Ishikawa (cell line): ENCODE results near the gene GRIK4.

Experiments
- CEBPB ChIP-seq: IDR thresholded peaks from 2 replicates; pipeline ENCODE4 v1.6.1; 2012
- CREB1 ChIP-seq: IDR thresholded peaks from 2 replicates; pipeline ENCODE4 v1.6.1; 2012; ENCODE audit warnings: low read depth
- EGR1 ChIP-seq: IDR thresholded peaks from 2 replicates; pipeline ENCODE4 v1.6.1; 2012
- EP300 ChIP-seq: IDR thresholded peaks from 2 replicates; pipeline ENCODE4 v1.6.1; 2012; ENCODE audit warnings: borderline replicate concordance
- FOXM1 ChIP-seq: IDR thresholded peaks from 2 replicates; pipeline ENCODE4 v1.6.1; 2012; ENCODE audit warnings: low read depth, borderline replicate concordance
- NFIC ChIP-seq: IDR thresholded peaks from 2 replicates; pipeline ENCODE4 v1.6.1; 2012
- RAD21 ChIP-seq: IDR thresholded peaks from 2 replicates; pipeline ENCODE4 v1.6.1; 2012; ENCODE audit warnings: low read depth
- TAF1 ChIP-seq: IDR thresholded peaks from 2 replicates; pipeline ENCODE4 v1.6.1; 2012; ENCODE audit warnings: low read depth, mild to moderate bottlenecking
- TCF12 ChIP-seq: IDR thresholded peaks from 2 replicates; pipeline ENCODE4 v1.6.1; 2012; ENCODE audit warnings: low read depth
- TEAD4 ChIP-seq: IDR thresholded peaks from 2 replicates; pipeline ENCODE4 v1.6.1; 2012
- YY1 ChIP-seq: IDR thresholded peaks from 2 replicates; pipeline ENCODE4 v1.6.1; 2012; ENCODE audit warnings: low read depth
- ZBTB7A ChIP-seq: IDR thresholded peaks from 2 replicates; pipeline ENCODE4 v1.6.1; 2012; ENCODE audit warnings: low read depth
- TF ChIP-seq, protein P1 (sequence below): IDR thresholded peaks from 2 replicates; pipeline ENCODE4 v1.6.1; 2012; ENCODE audit warnings: low read depth, mild to moderate bottlenecking
- TF ChIP-seq, protein P2 (sequence below): IDR thresholded peaks from 2 replicates; pipeline ENCODE4 v1.6.1; 2012
- TF ChIP-seq, protein P3 (sequence below): IDR thresholded peaks from 2 replicates; pipeline ENCODE4 v1.6.1; 2012

The GRIK4 gene, protein sequence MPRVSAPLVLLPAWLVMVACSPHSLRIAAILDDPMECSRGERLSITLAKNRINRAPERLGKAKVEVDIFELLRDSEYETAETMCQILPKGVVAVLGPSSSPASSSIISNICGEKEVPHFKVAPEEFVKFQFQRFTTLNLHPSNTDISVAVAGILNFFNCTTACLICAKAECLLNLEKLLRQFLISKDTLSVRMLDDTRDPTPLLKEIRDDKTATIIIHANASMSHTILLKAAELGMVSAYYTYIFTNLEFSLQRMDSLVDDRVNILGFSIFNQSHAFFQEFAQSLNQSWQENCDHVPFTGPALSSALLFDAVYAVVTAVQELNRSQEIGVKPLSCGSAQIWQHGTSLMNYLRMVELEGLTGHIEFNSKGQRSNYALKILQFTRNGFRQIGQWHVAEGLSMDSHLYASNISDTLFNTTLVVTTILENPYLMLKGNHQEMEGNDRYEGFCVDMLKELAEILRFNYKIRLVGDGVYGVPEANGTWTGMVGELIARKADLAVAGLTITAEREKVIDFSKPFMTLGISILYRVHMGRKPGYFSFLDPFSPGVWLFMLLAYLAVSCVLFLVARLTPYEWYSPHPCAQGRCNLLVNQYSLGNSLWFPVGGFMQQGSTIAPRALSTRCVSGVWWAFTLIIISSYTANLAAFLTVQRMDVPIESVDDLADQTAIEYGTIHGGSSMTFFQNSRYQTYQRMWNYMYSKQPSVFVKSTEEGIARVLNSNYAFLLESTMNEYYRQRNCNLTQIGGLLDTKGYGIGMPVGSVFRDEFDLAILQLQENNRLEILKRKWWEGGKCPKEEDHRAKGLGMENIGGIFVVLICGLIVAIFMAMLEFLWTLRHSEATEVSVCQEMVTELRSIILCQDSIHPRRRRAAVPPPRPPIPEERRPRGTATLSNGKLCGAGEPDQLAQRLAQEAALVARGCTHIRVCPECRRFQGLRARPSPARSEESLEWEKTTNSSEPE

DNA sequence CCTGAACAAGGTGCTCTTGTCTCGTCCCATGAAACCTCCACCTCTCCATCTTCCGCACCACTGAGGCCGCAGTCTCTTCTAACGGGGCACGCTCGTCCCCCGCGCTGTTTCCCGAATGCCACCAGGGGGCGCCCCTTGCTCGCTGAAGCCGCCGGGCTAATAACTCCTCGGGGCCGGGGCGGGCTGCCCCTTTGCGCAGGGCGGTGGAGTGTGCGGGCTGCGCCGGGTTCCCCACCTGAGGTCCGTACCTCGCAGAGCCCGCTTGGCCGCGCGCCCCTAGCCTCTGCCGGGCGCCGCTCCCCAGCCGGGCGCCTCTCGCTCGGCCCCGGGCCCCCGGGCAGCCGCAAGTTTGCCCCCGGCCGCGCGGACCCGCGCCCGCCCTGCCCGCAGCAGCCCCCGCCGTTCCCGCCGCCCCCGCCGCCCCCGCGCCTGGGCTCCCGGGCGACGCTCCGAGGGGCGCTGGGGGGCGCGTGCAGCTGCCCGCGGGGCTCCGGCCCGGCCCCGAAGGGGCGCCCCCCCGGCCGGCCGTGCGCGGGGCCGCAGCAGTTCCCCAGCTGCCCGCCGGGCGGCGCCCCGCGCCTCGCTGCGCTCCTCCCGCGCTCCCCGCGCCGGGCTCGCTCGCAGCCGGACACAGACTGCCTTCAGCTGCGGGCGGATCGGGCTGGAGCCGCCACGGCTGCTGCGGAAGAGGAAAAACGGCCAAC is at the start of gene GRIK4:
GRIK4 (plus strand) TSS at position 633 of the 704 bp plus-strand sequence. CDS start 148,571 bp downstream, outside the sequence.
- 0 out of 2 replicates have a peak, but pooled peaks have one; percentile 21 for TF ChIP-seq NFIC
- peak; percentile 98 for TF ChIP-seq RAD21
- peak; percentile 72; the same call in 1 of the 2 replicates for TF ChIP-seq ZBTB7A
- no peak for TF ChIP-seq CEBPB
- no peak for TF ChIP-seq YY1

DNA sequence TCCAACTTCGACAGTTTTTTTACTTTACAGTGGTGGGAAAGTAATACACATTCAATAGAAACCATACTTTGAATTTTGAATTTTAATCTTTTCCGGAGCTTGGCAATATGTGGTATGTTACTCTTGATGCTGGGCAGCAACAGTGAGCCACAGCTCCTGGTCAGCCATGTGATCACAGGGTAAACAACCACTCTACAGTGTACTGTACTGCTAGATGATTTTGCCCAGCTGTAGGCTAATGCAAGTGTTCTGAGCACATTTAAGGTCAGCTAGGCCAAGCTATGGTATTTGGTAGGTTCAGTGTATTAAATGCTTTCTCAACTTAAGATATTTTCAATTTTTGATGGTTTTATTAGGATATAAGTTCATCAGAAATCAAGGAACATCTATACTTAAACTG is 48.7 kb upstream of the GRIK4 start:
- TF ChIP-seq, protein P1, sequence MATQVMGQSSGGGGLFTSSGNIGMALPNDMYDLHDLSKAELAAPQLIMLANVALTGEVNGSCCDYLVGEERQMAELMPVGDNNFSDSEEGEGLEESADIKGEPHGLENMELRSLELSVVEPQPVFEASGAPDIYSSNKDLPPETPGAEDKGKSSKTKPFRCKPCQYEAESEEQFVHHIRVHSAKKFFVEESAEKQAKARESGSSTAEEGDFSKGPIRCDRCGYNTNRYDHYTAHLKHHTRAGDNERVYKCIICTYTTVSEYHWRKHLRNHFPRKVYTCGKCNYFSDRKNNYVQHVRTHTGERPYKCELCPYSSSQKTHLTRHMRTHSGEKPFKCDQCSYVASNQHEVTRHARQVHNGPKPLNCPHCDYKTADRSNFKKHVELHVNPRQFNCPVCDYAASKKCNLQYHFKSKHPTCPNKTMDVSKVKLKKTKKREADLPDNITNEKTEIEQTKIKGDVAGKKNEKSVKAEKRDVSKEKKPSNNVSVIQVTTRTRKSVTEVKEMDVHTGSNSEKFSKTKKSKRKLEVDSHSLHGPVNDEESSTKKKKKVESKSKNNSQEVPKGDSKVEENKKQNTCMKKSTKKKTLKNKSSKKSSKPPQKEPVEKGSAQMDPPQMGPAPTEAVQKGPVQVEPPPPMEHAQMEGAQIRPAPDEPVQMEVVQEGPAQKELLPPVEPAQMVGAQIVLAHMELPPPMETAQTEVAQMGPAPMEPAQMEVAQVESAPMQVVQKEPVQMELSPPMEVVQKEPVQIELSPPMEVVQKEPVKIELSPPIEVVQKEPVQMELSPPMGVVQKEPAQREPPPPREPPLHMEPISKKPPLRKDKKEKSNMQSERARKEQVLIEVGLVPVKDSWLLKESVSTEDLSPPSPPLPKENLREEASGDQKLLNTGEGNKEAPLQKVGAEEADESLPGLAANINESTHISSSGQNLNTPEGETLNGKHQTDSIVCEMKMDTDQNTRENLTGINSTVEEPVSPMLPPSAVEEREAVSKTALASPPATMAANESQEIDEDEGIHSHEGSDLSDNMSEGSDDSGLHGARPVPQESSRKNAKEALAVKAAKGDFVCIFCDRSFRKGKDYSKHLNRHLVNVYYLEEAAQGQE: no peak
- TF ChIP-seq, protein P2, sequence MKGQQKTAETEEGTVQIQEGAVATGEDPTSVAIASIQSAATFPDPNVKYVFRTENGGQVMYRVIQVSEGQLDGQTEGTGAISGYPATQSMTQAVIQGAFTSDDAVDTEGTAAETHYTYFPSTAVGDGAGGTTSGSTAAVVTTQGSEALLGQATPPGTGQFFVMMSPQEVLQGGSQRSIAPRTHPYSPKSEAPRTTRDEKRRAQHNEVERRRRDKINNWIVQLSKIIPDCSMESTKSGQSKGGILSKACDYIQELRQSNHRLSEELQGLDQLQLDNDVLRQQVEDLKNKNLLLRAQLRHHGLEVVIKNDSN: no peak
- TF ChIP-seq YY1: no peak
- TF ChIP-seq NFIC: no peak
- no peak for TF ChIP-seq EGR1
- TF ChIP-seq, protein P3, sequence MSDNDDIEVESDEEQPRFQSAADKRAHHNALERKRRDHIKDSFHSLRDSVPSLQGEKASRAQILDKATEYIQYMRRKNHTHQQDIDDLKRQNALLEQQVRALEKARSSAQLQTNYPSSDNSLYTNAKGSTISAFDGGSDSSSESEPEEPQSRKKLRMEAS: no peak
- no peak for TF ChIP-seq EP300
- TF ChIP-seq TAF1: no peak
- TF ChIP-seq CEBPB: no peak
- no peak for TF ChIP-seq TCF12
- no peak for TF ChIP-seq RAD21
- TF ChIP-seq ZBTB7A: no peak
- TF ChIP-seq FOXM1: no peak
- TF ChIP-seq TEAD4: no peak
- TF ChIP-seq CREB1: no peak

DNA sequence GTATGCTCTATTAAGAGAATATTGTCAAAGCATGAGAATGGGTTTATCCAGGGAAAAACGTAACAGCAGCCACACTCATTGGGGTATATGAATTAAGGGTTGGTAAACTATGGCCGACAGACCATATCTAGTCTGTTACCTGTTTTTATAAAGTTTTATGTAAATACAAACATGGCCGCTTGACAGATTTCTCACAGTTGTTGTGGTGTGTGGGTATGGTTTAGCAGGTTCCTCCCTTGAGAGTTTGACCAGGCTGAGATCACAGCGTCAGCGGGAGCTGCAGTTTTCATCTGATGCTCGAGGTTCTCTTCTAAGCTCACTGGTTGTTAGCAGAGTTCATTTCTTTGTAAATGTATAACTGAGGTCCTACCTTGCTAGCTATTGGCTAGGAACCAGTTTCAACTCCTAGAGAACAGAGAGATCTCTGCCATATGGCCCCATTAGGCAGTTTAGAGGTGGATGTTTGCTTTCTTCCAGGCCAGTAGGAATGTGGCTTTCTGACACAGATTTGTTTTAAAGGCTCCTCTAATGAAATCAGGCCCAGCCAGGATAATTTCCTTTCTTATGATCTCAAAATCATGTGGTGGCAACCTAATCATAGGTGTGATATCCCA is 45.5 kb upstream of the GRIK4 start:
- TF ChIP-seq CREB1 (no peak), CEBPB (no peak), EGR1 (no peak), NFIC (no peak), TAF1 (no peak), ZBTB7A (no peak), RAD21 (no peak), YY1 (no peak), FOXM1 (no peak), TCF12 (no peak), TEAD4 (no peak), EP300 (no peak)
- TF ChIP-seq, protein P1: no peak
- TF ChIP-seq, protein P3: no peak
- TF ChIP-seq, protein P2: no peak

DNA sequence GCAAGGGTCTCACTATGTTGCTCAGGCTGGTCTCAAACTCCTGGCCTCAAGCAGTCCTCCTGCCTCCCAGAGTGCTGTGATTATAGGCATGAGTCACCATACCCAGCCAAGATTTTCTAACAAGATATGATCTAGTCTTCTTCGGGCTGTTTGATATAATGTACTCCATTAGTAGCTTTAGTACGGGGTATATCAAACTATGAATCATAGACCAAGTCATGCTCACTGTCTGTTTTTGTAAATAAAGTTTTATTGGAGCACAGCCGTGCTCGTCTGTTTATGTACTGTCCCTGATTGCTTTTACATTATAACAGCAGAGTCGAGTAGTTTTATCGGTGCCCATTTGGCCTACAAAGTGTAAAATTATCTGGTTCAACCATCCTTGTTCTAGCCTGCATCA is 43.9 kb upstream of the GRIK4 start:
- TF ChIP-seq EP300: no peak
- no peak for TF ChIP-seq CREB1
- TF ChIP-seq, protein P2: no peak
